ENCODE results near the gene CHCHD6. TPM values are rescaled to one million over a fixed set of nuclear protein-coding genes. Genes with fewer than 3 reads are reported as not detected.

Gene CHCHD6
- total RNA-seq, 4 donors from 2014 or later: 30.3 to 46.5 (median 33.6) TPM

GRCh38 chr3:126751611-126752302, 47.7 kb downstream of the CHCHD6 start:
- 61 to 69% methylated on average over 7 of the region's 7 CpGs for WGBS, 2 donors
- H3K4me3 ChIP-seq: no peak overlapping the region
- H3K4me1 ChIP-seq: peaks cover 0 to 36% (median 0%) of the 10 kb centered on the region in 4 donors
- TF ChIP-seq CTCF (IDR thresholded peaks at IDR 0.05) (no peak), EP300 (IDR thresholded peaks at IDR 0.05) (no peak)
- H3K36me3 ChIP-seq: no peaks in the 10 kb centered on the region
- no peaks in the 10 kb centered on the region for H3K9me3 ChIP-seq
- DNase-seq (ENCODE audit: low spot score in 2 of 2): no peak
- H3K27ac ChIP-seq: no peak overlapping the region
- no peaks in the 10 kb centered on the region for H3K27me3 ChIP-seq

GRCh38 chr3:126752303-126753190, 48.5 kb downstream of the CHCHD6 start:
- H3K4me3 ChIP-seq: no peak overlapping the region
- no peaks in the 10 kb centered on the region for H3K36me3 ChIP-seq
- H3K27ac ChIP-seq: no peak overlapping the region
- peaks cover 0 to 30% (median 0%) of the 10 kb centered on the region in 4 donors for H3K4me1 ChIP-seq
- TF ChIP-seq CTCF (IDR thresholded peaks at IDR 0.05) (peak; percentile 67 to 91 (median 80)), POLR2A (IDR thresholded peaks at IDR 0.05) (no peak)
- peak; percentile 55 to 82 for DNase-seq (ENCODE audit: low spot score in 2 of 2)
- H3K27me3 ChIP-seq: no peaks in the 10 kb centered on the region
- H3K9me3 ChIP-seq: no peaks in the 10 kb centered on the region
- 49 to 57% methylated on average over 15 of the region's 15 CpGs for WGBS, 2 donors

DNA sequence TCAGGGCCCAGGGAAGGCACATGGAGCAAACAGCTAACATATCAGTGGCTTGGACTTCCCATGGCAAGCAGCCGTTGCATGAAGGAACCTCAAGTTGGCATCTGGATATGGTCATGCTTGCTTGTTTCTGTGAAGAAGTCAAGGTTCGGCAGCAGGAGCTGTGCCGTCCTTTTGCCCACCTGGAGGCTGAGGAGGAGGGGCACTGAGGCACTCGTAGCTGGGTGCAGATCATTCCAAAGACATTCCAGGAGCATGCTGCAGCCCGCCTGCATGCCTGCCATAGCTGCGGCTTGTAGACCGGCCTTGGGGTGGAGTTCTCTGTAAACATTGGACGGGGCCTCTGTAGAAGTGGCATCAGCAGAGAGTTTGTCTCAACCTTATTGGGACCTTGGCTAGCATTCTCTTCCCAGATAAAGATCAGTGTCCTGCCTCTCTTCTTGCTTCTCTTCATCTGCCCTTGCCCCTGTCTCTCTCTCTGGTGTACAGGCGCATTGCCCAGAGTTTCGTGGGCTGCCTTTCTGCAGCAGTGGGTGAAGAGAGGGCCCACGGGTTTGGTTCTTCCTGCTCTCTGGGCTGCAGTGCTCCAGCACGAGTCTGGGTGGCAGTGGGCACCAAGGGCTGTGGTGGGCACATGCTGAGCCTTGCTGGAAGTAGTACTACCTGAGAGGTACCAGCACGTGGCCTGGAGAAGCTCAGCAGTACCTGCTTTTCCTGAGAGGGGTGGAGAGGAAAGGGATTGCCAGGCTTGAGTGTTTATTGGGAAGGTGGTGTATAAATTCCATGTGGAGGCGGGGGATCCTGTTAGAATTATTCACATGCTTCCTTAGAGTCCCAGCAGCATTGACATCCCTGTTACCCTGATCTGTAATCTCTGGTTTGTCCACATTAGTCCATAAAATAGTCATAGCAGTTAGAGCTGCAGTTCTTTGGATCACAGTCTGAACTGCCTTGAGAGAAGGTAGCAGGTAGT, 49.4 kb downstream of the CHCHD6 start:
- peaks cover 0 to 30% (median 0%) of the 10 kb centered on the region in 4 donors for H3K4me1 ChIP-seq
- 72 to 83% methylated on average over 11 to 14 of the region's 14 CpGs for WGBS, 2 donors

DNA sequence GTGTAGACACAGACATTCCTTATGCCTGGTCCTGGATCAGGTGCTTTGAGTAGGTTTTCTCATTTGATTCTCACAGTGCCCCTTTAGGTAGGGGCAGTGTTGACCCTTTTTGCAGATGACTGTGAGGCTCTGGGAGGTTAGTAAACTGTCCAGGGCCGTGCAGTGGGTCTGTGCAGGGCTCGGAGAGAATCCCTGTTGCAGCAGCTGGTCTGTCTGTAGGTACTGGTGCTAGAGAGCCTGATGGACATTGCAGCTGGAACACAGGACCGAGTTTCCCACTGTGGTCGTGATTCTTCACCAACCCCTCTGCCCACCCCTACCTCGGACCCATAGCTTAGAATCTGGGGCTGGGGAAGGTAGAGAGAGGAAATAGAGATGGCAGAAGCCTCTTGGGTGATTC, 51.8 kb downstream of the CHCHD6 start:
- DNase-seq (ENCODE audit: low spot score in 2 of 2): no peak
- Histone ChIP-seq H3K36me3 (no peaks in the 10 kb centered on the region), H3K9me3 (no peaks in the 10 kb centered on the region), H3K27me3 (no peaks in the 10 kb centered on the region), H3K27ac (no peak overlapping the region), H3K4me3 (no peak overlapping the region), H3K4me1 (peaks cover 0 to 20% (median 0%) of the 10 kb centered on the region in 4 donors)
- no peak for TF ChIP-seq EP300 (IDR thresholded peaks at IDR 0.05)
- no peak for TF ChIP-seq CTCF (IDR thresholded peaks at IDR 0.05)
- TF ChIP-seq POLR2A (IDR thresholded peaks at IDR 0.05): no peak
- WGBS, 2 donors: 86 to 87% methylated on average over 3 to 5 of the region's 5 CpGs

More for the DNA sequence above, 49.4 kb downstream of the CHCHD6 start:
- DNase-seq (ENCODE audit: low spot score in 2 of 2): no peak
- Histone ChIP-seq H3K9me3 (no peaks in the 10 kb centered on the region), H3K36me3 (no peaks in the 10 kb centered on the region), H3K4me3 (no peak overlapping the region), H3K27ac (no peak overlapping the region), H3K27me3 (no peaks in the 10 kb centered on the region)
- TF ChIP-seq EP300 (IDR thresholded peaks at IDR 0.05): no peak
- TF ChIP-seq POLR2A (IDR thresholded peaks at IDR 0.05): no peak
- no peak for TF ChIP-seq CTCF (IDR thresholded peaks at IDR 0.05)
